ENCODE data around the gene MDC1. TPM values are rescaled to one million over a fixed set of nuclear protein-coding genes. Genes with fewer than 3 reads are reported as not detected.

MDC1 gene
- total and polyA plus RNA-seq, 2 donors (not counting 3 experiments of a cell fraction or from before 2014, with no cell fraction given): 16.8 to 42.3 TPM

DNA sequence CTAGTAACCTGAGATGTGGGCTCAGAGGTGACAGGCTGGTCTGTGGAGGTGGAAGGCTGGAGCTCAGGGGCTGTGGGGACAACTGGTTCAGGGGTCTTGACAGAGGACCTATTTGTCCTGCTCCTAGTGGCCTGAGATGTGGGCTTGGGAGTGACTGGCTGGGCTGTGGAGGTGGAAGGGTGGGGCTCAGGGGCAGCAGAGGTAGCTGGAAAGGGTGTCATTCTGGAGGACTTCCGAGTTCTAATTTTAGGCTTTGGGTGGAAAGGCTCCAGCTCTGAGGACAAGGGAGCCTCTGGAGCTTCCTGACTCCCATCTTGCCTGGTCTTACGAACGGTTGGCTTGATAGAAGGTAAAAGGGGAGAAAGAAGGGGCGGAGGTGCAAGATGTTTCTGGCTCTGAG lies 11.5 kb downstream of the MDC1 start:
- Histone ChIP-seq H3K9me1 (replicated peaks; ENCODE audit: control insufficient read depth, extremely low read depth, insufficient read depth, low read length) (no peaks in the 10 kb centered on the region), H3K9me3 (replicated peaks; ENCODE audit: control insufficient read depth, insufficient read depth, low read length) (no peaks in the 10 kb centered on the region), H3K4me3 (replicated peaks in 1 of 3; ENCODE audit: insufficient read depth in 1 of 3, low read depth in 1 of 3, low read length in 3 of 3) (no peak overlapping the region), H4K20me1 (replicated peaks; ENCODE audit: control insufficient read depth, extremely low read depth, insufficient read depth, low read length) (no peaks in the 10 kb centered on the region), H3K36me3 (ENCODE audit: control insufficient read depth in 2 of 2, extremely low read depth in 1 of 2, insufficient read depth in 2 of 2, low read length in 2 of 2) (peaks cover 5 to 7% of the 10 kb centered on the region in 2 experiments), H3K4me1 (ENCODE audit: control insufficient read depth, extremely low read depth, insufficient read depth, low read length) (no peaks in the 10 kb centered on the region), H2AFZ (ENCODE audit: low read depth, low read length) (no peak overlapping the region), H3K9ac (replicated peaks; ENCODE audit: extremely low read depth, insufficient read depth, low read length) (no peak overlapping the region), H3K27me3 (ENCODE audit: control insufficient read depth in 2 of 2, insufficient read depth in 2 of 2, low read length in 2 of 2) (no peaks in the 10 kb centered on the region), H3K79me2 (ENCODE audit: control insufficient read depth, insufficient read depth, low read length) (no peaks in the 10 kb centered on the region), H3K4me2 (ENCODE audit: insufficient read depth, low read length) (no peak overlapping the region), H3K27ac (ENCODE audit: insufficient read depth, low read depth, low read length) (no peak overlapping the region)
- ChIA-PET CTCF (interaction anchor here (2.8 to 3.3 kb wide), 3 partner anchors 11 to 27 kb away, joined by 9 to 16 read pairs (median 15); partner anchors contain the start of gene MDC1), POLR2A (no interaction called here)
- dilution Hi-C loops (cut with MboI; ENCODE audit: extremely low pct_ligation_motif_present, low sequenced_read_pairs): no loop called here
- BruUV-seq (replicated peaks): no TSS peak
- FAIRE-seq (no peak), DNase-seq (ENCODE audit: low read depth, low spot score) (no peak)
- intact Hi-C loops (cut with micrococcal nuclease): no loop called here
- TF ChIP-seq, protein P1, sequence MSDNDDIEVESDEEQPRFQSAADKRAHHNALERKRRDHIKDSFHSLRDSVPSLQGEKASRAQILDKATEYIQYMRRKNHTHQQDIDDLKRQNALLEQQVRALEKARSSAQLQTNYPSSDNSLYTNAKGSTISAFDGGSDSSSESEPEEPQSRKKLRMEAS (IDR thresholded peaks at IDR 0.05; ENCODE audit: insufficient read depth, insufficient read length): no peak
- TF ChIP-seq FOS (IDR thresholded peaks at IDR 0.05; ENCODE audit: borderline replicate concordance, insufficient read depth, low read length) (no peak), POLR2AphosphoS5 (IDR thresholded peaks at IDR 0.05; ENCODE audit: insufficient read depth, low read depth, low read length) (no peak), EZH2 (IDR thresholded peaks at IDR 0.05; ENCODE audit: borderline replicate concordance, low read depth, low read length, severe bottlenecking) (no peak), JUN (IDR thresholded peaks at IDR 0.05; ENCODE audit: borderline replicate concordance, insufficient read depth, insufficient read length, low read depth) (no peak), MYC (IDR thresholded peaks at IDR 0.05; ENCODE audit: low read depth, low read length) (no peak), POLR2A (IDR thresholded peaks at IDR 0.05; ENCODE audit: low read depth, low read length) (no peak)
- TF ChIP-seq, protein P2, sequence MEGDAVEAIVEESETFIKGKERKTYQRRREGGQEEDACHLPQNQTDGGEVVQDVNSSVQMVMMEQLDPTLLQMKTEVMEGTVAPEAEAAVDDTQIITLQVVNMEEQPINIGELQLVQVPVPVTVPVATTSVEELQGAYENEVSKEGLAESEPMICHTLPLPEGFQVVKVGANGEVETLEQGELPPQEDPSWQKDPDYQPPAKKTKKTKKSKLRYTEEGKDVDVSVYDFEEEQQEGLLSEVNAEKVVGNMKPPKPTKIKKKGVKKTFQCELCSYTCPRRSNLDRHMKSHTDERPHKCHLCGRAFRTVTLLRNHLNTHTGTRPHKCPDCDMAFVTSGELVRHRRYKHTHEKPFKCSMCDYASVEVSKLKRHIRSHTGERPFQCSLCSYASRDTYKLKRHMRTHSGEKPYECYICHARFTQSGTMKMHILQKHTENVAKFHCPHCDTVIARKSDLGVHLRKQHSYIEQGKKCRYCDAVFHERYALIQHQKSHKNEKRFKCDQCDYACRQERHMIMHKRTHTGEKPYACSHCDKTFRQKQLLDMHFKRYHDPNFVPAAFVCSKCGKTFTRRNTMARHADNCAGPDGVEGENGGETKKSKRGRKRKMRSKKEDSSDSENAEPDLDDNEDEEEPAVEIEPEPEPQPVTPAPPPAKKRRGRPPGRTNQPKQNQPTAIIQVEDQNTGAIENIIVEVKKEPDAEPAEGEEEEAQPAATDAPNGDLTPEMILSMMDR (IDR thresholded peaks at IDR 0.05; ENCODE audit: extremely low read depth in 1 of 2, insufficient read depth in 1 of 2, low read depth in 1 of 2, low read length in 2 of 2): no peak

Data from endothelial cell of umbilical vein (primary cell).